ENCODE data around the gene TMTC1. TPM values are rescaled to one million over a fixed set of nuclear protein-coding genes. Genes with fewer than 3 reads are reported as not detected.
A peak's percentile ranks its signal among the peaks of the same experiment; 100 is the strongest.

Gene TMTC1
- total and polyA plus RNA-seq, 2 of the 8 experiments (the other 6 are each of a cell fraction or from before 2014, with no cell fraction given) = 15.4 to 20.8 TPM

- Histone ChIP-seq H3K79me1 (ENCODE audit: low read depth, low read length) (peaks cover 4% of the 10 kb centered on the region; the same call in 1 of the 2 replicates), H2BK5ac (ENCODE audit: low read depth, low read length) (peak overlapping the region; percentile 67; the same call in 1 of the 2 replicates), H3K9ac (replicated peaks in 1 of 4; ENCODE audit: extremely low read depth in 1 of 4, low read depth in 3 of 4, low read length in 3 of 4) (peak overlapping the region; percentile 19 to 72 (median 62)), H2BK120ac (replicated peaks; ENCODE audit: low read depth, low read length) (no peak overlapping the region), H3K4me3 (ENCODE audit: extremely low read depth in 1 of 4, insufficient read depth in 2 of 4, low read depth in 3 of 4, low read length in 4 of 4) (peak overlapping the region; percentile 47 to 87 (median 81)), H3K23me2 (ENCODE audit: low read depth, low read length) (peaks cover 8% of the 10 kb centered on the region; the same call in 1 of the 2 replicates), H2BK15ac (ENCODE audit: low read length) (0 out of 2 replicates have a peak overlapping the region, but pooled peaks have one; percentile 26), H3K27ac (ENCODE audit: low read depth, low read length) (no peak overlapping the region), H3K4ac (replicated peaks; ENCODE audit: insufficient read length, low read depth, low read length) (no peak overlapping the region), H2BK20ac (ENCODE audit: low read length) (no peak overlapping the region), H4K8ac (ENCODE audit: extremely low read depth, insufficient read depth, low read length) (peak overlapping the region; percentile 62; the same call in 1 of the 2 replicates), H3K56ac (replicated peaks; ENCODE audit: insufficient read length, low read depth, low read length) (peak overlapping the region; percentile 52), H4K20me1 (replicated peaks in 1 of 2; ENCODE audit: control insufficient read depth in 1 of 2, insufficient read depth in 2 of 2, low read length in 2 of 2) (peaks cover 0 to 4% of the 10 kb centered on the region in 2 experiments), H3K14ac (ENCODE audit: insufficient read length) (no peak overlapping the region), H3K4me1 (replicated peaks in 1 of 4; ENCODE audit: control insufficient read depth in 3 of 4, insufficient read depth in 4 of 4, low read length in 3 of 4) (peaks cover 0 to 11% (median 1%) of the 10 kb centered on the region in 4 experiments; a peak in 2 of 7 replicates), H3K4me2 (ENCODE audit: insufficient read depth in 1 of 2, low read depth in 2 of 2, low read length in 2 of 2) (peak overlapping the region; percentile 80 to 98), H3K9me3 (ENCODE audit: insufficient read depth in 2 of 2, low read depth in 1 of 2, low read length in 1 of 2) (peaks cover 0 to 8% of the 10 kb centered on the region in 2 experiments; a peak in 2 of 4 replicates), H2AFZ (ENCODE audit: low read length) (peak overlapping the region; percentile 71; the same call in 1 of the 2 replicates), H4K91ac (replicated peaks; ENCODE audit: insufficient read length, low read length) (no peak overlapping the region), H3K36me3 (ENCODE audit: control insufficient read depth in 2 of 4, insufficient read depth in 4 of 4, low read length in 3 of 4) (0 out of 8 replicates have a peak, but pooled peaks cover 0 to 3% (median 0%) of the 10 kb centered on the region in 4 experiments), H3K79me2 (ENCODE audit: control insufficient read depth in 1 of 2, insufficient read depth in 2 of 2, low read length in 2 of 2) (peaks cover 4 to 45% of the 10 kb centered on the region in 2 experiments), H2AK5ac (ENCODE audit: low read depth, low read length) (no peak overlapping the region), H3K23ac (ENCODE audit: insufficient read length) (no peak overlapping the region), H4K5ac (ENCODE audit: insufficient read length, low read depth, low read length) (peak overlapping the region; percentile 15), H3K18ac (ENCODE audit: extremely low read depth, low read length) (peak overlapping the region; percentile 73), H2BK12ac (ENCODE audit: low read depth, low read length) (no peak overlapping the region; the same call in 1 of the 2 replicates), H3K27me3 (replicated peaks in 1 of 4; ENCODE audit: control insufficient read depth in 3 of 4, extremely low read depth in 1 of 4, insufficient read depth in 3 of 4, low read length in 3 of 4) (peaks cover 0 to 2% (median 0%) of the 10 kb centered on the region in 4 experiments; a peak in 2 of 7 replicates)
- ChIA-PET POLR2A (ENCODE audit: partially characterized antibody) (interaction anchor here (0.7 to 1.0 kb wide), 2 partner anchors 17 to 89 kb away, joined by 3 read pairs; no protein-coding TSS in a partner anchor), CTCF (ENCODE audit: partially characterized antibody) (no interaction called here)
- DNase-seq (ENCODE audit: low read depth in 1 of 2, low spot score in 2 of 2) = peak in 1 of 2 experiments; percentile 78
- WGBS, 2 experiments (ENCODE audit: extremely low coverage in 1 of 2, insufficient coverage in 1 of 2, insufficient read length in 1 of 2, insufficient replicate concordance in 2 of 2, low coverage in 1 of 2, low lambda C conversion rate in 2 of 2, missing lambda C conversion rate in 1 of 2) = 2% methylated on average over 40 of the region's 82 CpGs; no CpG with 5 or more reads in 1 of the 2 experiments
- FAIRE-seq = no peak
- TF ChIP-seq BRCA1 (IDR thresholded peaks at IDR 0.05; ENCODE audit: low read depth, low read length) (no peak), SUZ12 (IDR thresholded peaks at IDR 0.05; ENCODE audit: low read length) (peak; percentile 21; the same call in 1 of the 2 replicates), CTBP2 (IDR thresholded peaks at IDR 0.05; ENCODE audit: borderline replicate concordance, insufficient read depth, insufficient read length, low read length) (no peak), SP1 (IDR thresholded peaks at IDR 0.05; ENCODE audit: low read depth, low read length) (no peak), CBX5 (IDR thresholded peaks at IDR 0.05; ENCODE audit: low read depth, low read length) (no peak), EGR1 (IDR thresholded peaks at IDR 0.05; ENCODE audit: borderline replicate concordance, low read depth, low read length) (no peak), SIX5 (IDR thresholded peaks at IDR 0.05; ENCODE audit: low read depth, low read length) (no peak), NRF1 (IDR thresholded peaks at IDR 0.05; ENCODE audit: low read depth, low read length) (no peak), KDM5A (IDR thresholded peaks at IDR 0.05; ENCODE audit: low read length) (no peak), KDM1A (IDR thresholded peaks at IDR 0.05; ENCODE audit: borderline replicate concordance, low read length) (no peak), CHD1 (IDR thresholded peaks at IDR 0.05; ENCODE audit: low read depth, low read length) (no peak)
Measured at GRCh38 chr12:29782871-29783772, 620 bp downstream of the TMTC1 start.
